ENCODE results near the gene CCDC3.

GRCh38 chr10:12937527-12937926 is 64.0 kb downstream of the CCDC3 start:
- TF ChIP-seq, protein P1, sequence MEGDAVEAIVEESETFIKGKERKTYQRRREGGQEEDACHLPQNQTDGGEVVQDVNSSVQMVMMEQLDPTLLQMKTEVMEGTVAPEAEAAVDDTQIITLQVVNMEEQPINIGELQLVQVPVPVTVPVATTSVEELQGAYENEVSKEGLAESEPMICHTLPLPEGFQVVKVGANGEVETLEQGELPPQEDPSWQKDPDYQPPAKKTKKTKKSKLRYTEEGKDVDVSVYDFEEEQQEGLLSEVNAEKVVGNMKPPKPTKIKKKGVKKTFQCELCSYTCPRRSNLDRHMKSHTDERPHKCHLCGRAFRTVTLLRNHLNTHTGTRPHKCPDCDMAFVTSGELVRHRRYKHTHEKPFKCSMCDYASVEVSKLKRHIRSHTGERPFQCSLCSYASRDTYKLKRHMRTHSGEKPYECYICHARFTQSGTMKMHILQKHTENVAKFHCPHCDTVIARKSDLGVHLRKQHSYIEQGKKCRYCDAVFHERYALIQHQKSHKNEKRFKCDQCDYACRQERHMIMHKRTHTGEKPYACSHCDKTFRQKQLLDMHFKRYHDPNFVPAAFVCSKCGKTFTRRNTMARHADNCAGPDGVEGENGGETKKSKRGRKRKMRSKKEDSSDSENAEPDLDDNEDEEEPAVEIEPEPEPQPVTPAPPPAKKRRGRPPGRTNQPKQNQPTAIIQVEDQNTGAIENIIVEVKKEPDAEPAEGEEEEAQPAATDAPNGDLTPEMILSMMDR (IDR thresholded peaks at IDR 0.05), result no peak
- TF ChIP-seq TCF7L2 (IDR thresholded peaks at IDR 0.05; ENCODE audit: low read depth, low read length), result no peak
- TF ChIP-seq SIN3A (IDR thresholded peaks at IDR 0.05; ENCODE audit: borderline replicate concordance, insufficient read depth, low read depth, low read length), result no peak

Data from Panc1 (cell line).